GM19239 (cell line): Measurements from ENCODE around the gene FKBP5.
"Not testable (repeated sequence)": the region's sequence is repeated elsewhere in the genome, so short reads cannot be mapped to it uniquely, and the experiment has no call there.

Experiments used
- DNase-seq: peaks from one replicate; pipeline ENCODE4 v3.0.0; 2011; ENCODE audit warnings: low spot score; ENCODE audit not compliant: insufficient read length
- FAIRE-seq: peaks from 2 replicates; lab custom pipeline; 2011; peaks lifted over from hg19 to GRCh38; lab: Jason Lieb, UNC

Gene FKBP5

DNA sequence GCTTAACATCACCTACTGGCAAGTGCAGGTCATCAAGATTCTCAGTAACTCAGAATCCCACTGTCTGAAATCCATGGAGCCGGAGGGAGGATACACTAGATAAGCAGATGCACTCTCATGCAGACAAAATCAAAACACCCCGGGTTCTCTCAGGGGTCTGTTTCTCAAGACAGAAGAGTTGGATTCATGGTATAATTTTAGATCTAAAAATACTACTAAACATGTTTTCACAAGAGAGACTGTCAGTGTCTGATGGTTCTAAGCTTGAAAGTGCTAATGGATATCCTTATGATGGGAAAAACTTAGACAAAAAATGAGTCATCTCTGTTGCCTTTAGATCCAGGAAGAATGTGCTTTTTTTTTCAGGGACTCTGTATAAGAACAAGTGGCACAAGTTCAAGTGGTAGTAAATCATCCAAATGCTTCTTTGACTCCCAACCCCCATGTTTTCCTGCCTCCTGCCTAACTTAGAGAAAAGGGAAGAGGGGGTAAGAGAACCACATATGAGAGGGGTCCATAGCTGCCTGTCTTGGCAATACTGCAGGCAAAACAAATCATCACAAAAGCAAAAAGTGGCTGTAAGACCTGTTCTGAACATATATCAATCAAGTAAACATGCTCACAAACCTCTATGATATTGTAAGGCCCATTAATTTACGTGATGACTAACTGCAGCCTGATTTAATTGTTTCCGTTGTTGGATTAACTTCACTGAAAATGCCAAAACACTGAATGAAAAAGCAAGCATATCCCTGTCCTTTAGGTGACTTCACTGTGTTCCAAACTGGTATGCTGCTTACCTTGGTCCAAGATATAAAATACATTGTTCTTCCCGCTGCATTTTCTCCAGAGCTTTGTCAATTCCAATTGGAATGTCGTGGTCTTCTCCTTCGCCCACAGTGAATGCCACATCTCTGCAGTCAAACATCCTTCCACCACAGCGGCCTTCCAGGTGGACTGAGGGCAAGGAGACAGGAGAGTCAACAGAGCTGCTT is 92.0 kb downstream of the FKBP5 start:
- FAIRE-seq (no peak), DNase-seq (no peak)

DNA sequence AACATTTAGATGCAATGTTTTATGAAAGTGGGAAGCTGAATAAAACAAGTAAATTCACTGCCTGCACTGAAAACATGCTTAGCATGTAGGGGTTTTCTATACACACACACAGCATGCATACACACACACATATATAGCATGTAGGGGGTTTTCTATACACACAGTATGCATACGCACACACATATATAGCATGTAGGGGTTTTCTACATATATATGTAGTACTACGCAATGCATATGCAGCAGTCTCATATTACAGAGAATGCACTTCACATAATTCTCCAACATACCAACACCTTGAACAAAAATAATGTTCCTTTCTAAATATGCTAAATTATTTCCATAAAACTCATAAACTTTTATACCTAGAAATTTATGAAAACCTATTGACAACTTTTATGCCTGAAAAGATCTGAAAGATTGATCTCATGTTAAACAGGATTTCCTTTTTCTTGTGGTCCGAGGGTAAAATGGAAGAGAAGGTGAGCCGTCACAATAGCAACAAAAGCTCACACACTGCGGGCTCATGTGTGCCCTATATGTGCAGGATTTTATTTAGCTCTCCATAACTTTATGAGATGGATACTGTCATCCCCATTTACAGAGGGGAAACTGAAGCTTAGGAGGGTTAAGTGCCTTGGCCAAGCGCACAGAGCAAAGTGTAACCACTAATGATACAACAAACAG is 94.1 kb downstream of the FKBP5 start:
- FAIRE-seq (no peak), DNase-seq (no peak)

DNA sequence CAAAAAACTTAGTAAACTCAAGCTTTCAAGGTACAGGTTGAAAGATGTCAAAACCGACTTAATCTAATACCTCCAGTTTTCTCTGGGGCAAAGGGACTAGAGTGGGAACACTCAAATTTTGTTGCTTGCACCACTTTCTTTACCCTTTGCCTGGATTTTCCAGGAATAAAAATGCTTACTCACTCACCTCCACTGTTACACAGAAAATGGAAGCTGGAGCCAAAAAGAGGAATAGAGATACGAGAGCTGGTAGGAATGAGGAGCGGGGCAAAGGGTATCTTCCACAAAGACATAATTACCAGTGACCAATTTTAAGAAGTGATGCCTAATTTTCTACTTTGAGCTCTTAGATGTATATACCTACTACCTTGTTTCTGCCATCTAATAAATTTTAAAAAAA is 96.5 kb downstream of the FKBP5 start:
- FAIRE-seq (no peak), DNase-seq (no peak)

GRCh38 chr6:35590622-35591066 is 98.1 kb downstream of the FKBP5 start:
- DNase-seq (no peak), FAIRE-seq (no peak)

DNA sequence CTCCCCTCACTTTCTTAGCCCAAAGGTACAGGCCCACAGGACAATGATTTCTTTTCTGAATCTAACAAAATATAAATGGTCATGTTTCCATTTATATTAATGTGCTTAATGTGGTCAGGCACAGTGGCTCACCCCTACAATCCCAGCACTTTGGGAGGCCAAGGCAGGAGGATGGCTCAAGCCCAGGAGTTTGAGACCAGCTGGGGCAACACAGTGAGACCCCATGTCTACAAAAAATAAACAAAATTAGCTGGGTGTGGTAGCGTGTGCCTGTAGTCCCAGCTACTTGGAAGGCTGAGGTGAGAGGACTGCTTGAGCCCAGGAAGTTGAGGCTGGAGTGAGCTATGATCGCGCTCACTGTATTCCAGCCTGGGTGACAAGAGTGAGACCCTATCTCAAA is 98.8 kb downstream of the FKBP5 start:
- FAIRE-seq: no peak
- no peak for DNase-seq

DNA sequence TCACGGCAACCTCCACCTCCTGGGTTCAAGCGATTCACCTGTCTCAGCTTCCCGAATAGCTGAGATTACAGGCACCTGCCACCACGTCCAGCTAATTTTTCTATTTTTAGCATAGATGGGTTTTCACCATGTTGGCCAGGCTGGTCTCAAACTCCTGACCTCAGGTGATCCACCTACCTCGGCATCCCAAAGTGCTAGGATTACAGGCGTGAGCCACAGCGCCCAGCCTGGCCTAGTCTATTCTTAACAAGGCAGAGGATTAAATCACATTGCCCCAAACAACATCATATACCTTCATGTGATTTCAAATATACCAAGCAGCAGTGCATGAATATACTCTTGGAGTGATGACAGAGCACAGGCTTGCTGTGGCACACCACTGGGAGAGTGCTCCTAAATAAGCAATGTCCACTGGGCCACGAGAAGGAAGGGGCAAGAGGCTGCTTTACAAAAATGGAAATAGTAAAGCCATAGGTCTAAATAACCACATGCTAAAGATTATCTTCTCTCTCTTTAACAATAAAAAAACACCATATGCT is 99.4 kb downstream of the FKBP5 start:
- FAIRE-seq (no peak), DNase-seq (no peak)

DNA sequence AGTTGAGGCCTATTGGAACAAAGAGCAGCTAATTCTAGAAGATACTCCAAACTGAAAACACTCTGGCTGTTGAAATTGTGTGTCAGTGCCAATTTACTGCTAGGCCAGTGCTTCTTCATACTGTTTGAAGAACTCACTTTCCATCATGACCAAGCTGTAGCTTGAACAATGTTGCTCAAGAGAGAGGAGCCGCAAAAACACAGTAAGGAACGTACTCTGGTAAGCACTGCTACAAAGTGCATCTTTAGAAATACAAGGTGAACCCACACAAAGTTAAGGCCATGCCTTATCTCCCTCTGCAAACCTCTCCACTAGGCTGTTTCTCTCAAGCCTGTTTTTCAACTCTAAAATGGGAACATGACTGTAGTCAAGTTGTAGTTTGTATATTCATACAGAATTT is 101.5 kb downstream of the FKBP5 start:
- DNase-seq (no peak), FAIRE-seq (no peak)

DNA sequence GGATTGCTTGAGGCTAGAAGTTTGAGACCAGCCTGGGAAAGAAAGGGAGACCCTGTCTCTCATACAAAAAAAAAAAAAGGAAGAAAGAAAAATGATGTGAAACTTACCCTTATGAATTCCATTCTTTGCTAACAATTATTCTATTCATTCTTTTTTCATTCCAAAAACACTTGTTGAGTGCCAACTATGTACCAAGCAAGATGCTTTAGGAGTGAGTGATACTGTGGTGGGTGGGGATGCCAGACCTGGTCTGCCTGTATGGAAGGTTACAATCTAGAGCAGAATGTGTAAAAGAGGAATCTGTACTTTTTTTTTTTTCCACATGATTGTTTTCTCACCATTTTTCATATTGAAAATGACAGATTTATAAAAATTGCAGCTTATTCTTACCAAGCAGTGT is 102.2 kb downstream of the FKBP5 start:
- FAIRE-seq (no peak), DNase-seq (no peak)

DNA sequence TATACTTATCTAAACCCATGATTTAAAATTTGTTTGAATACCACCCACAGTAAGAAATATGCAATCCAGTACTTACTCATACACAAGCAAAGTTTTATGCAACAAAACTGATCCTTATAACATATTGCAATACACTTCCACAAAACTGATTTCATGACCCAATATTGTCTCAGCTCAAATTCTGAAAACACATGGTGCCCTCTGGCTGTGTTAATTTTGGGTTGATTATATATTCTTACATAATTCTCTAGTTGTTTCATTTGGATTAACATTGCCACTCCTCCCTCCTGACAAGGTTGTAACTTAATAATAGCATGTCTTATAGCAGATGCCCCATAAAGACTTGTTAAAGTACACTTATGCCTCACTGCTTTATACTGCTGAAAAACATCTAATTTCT is 103.1 kb downstream of the FKBP5 start:
- FAIRE-seq (no peak), DNase-seq (no peak)

DNA sequence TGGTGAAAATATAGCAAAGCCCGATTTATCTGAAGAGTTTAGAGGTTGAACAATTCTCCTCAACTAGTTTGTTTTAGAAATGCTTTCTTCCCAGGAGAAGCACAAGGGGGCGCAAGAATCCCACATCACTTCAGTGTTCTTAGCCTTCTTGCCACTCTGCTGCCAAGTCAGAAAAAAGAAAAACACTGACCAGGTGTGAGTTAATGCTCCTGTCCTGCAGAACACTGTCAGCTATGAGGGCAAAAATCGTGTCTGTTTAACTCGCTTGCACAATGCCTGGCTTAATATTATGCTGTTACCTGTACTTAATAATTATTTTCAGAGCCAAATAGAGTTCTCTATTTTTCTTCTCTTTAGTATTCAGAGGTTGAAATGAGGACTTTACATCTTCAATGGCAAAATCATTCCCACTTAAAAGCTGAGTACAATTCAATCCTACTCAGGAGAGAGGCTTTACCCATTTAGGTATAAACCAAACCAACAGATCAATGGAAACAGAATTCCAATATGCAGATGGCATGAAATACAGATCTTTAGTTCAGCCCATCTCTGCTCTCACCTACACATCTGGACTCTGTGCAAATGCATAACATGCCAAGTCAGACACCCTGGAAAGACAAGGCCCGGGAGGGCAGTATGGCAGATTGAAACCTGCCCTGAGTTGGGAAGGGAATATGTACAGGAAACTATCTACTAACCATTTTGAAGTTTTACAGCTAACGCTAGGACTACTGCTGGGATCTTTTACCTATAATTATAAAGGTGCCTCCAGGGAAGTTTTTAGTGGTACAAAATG is 104.6 kb downstream of the FKBP5 start:
- DNase-seq (peak; percentile 32), FAIRE-seq (peak; percentile 95)

DNA sequence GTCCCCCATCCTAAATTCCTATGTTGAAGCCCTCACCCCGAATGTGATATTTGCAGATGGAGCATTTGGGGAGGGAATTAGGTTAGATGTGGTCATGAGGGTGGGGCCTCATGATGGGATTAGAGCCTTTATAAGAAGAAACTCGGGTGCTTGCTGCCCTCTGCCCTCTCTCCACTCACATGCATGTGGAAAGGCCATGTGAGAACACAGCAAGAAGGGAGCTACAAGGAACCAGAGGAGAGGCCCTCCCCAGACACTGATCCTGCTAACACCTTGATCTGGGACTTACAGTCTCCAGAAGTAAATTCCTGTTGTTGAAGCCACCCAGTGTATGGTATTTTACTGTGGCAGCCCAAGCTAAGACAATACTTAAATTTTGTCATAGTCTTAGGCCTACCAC is 106.4 kb downstream of the FKBP5 start:
- no peak for FAIRE-seq
- DNase-seq: no peak

DNA sequence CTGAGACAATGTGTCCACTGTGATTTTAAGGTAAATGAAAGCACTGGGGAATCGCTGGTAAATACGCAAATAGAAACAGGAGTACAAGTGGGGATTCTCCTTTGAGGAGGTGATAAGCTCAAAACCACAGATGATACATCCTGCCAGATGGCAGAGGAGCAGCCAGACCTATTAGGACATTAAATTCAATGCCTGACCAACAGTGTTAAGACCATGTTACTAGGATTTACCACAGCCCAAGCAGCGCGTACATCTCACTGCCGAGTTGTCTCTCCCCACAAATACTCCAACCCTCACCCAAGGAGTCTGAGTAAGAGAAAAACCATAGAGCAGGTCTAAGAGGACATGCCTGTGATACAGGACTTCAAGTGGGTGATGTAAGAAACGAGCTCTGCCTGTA is 107.1 kb downstream of the FKBP5 start:
- no peak for FAIRE-seq
- DNase-seq: no peak

DNA sequence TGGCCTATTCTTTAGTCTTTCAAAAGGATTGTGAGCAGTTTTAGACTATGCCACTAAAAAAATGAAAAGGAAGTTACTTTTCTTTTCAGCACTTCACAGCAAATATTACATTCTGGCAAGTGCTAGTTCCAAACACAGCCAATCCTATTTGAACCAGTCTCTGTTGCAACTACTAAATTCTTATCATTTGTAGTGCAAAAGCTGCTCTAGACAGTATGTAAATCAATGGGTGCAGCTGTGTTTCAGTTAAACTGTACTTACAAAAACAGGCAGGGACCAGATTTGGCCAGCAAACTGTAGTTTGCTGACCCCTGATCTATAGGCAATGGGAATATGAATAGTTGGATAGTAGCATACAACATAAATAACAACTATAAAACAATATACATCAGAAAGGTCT is 107.9 kb downstream of the FKBP5 start:
- DNase-seq: no peak
- no peak for FAIRE-seq

- no peak for DNase-seq
These were observed 112.0 kb downstream of the FKBP5 start for GRCh38 chr6:35576682-35577081.

DNA sequence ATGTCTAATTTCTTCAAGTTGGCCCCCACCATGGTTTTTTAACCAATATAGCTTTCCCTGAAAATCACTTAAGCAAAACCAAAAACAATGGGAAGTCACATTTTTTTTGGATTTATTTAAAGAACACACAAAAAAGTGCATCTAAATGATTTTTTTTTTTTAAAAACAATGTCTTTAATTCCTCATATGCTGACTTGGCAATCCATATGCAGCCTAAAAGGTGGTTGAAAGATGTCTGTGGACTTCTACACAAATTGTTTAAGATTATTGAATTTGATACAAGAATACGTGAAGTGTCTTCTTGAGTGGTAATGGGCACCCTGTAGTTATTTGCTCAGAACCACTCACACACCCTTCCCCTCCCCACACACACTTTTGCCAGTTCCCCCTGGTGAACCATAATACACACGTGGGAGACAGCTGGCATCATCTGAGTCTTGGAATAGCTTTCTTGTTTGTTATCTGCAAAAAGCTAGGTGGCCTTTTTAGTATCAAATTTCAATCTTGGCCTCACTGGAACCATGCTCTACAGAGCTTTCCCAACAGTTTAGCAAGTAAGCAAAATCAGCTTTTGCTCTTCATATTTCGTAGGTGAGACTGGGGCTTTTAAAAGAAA is 115.1 kb downstream of the FKBP5 start:
- DNase-seq: no peak
- FAIRE-seq: no peak

More at GRCh38 chr6:35576682-35577081, 112.0 kb downstream of the FKBP5 start:
- FAIRE-seq: no peak

GRCh38 chr6:35570885-35571330 is 117.8 kb downstream of the FKBP5 start:
- FAIRE-seq, DNase-seq: not testable (repeated sequence)

DNA sequence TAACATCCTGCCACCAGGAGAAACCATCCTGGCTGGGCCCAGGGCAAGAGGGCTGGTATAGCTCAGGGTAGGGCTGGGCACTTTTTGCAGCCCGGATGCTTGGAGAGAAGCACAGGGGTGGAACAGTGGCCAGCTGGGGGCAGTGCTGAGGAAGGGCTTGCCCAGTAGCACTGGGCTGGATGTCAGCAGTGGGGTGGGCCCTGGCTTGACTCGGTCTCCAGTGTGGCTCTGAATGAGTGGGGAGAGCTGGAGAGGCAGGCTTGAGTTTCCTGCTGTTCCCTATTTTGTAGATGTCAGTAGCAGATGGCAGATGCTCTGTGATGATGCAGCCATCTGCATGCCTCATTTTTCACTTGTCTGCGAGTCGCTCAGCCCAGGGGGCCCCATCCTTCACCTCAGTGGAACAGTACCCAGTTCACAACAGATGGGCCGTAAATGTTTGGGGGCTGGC is 119.7 kb downstream of the FKBP5 start:
- no peak for DNase-seq
- no peak for FAIRE-seq

GRCh38 chr6:35566794-35567193 is 121.9 kb downstream of the FKBP5 start:
- DNase-seq: no peak
- FAIRE-seq: no peak

DNA sequence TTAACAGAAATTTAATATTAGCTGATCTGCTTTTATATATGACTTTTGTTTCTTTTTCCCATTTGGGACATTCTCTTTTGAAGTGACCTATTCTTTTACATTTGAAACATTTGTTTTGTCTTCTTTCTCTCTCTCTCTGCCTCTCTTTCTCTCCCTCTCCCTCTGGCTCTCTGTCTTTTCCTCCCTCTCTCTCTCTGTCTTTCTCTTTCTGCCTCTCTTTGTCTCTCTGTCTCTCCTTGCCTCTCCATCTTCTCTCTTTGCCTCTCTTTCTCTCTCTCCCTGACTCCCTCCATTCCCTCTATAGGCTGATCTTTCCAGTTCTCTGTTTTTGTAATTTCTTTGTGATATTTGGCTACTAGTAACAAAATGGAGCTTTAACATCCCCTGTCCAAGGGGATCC is 124.0 kb downstream of the FKBP5 start:
- DNase-seq (no peak), FAIRE-seq (no peak)

GRCh38 chr6:35562060-35562459 is 126.7 kb downstream of the FKBP5 start:
- FAIRE-seq (no peak), DNase-seq (no peak)
